Effector memory CD8-positive, alpha-beta T cell (primary cell): ENCODE data around the gene PPIL1.
A peak's percentile ranks its signal among the peaks of the same experiment; 100 is the strongest.

ENCODE experiments used
- ATAC-seq: fragments of 150-1000 bp; cut with Tn5 transposase; replicated peaks from 2 replicates; pipeline ENCODE4 v1.10.0; 2021; ENCODE audit warnings: mild to moderate bottlenecking, moderate library complexity
- DNase-seq, 3 experiments: peaks; one replicate each; pipeline ENCODE4 v3.0.0; 2021
- H3K27ac Mint-ChIP-seq, 2 donors: one replicate each; pipeline ENCODE4 v1.8.0; 2022; ENCODE audit warnings: mild to moderate bottlenecking in 2 of 2, mixed read lengths in 2 of 2, moderate library complexity in 2 of 2
- H3K27me3 Mint-ChIP-seq, 2 donors: one replicate each; pipeline ENCODE4 v1.8.0; 2022; ENCODE audit warnings: mixed read lengths in 2 of 2
- H3K36me3 Mint-ChIP-seq: one replicate; pipeline ENCODE4 v1.8.0; 2022; ENCODE audit warnings: mild to moderate bottlenecking, moderate library complexity, mixed read lengths; ENCODE audit not compliant: insufficient read depth
- H3K4me1 Mint-ChIP-seq, 2 donors: one replicate each; pipeline ENCODE4 v1.8.0; 2022; ENCODE audit warnings: low read depth in 2 of 2, mixed read lengths in 2 of 2
- H3K4me3 Mint-ChIP-seq, 2 donors: one replicate each; pipeline ENCODE4 v1.8.0; 2022; ENCODE audit warnings: mild to moderate bottlenecking in 2 of 2, mixed read lengths in 2 of 2, moderate library complexity in 2 of 2
- H3K9me3 Mint-ChIP-seq, 2 donors: one replicate each; pipeline ENCODE4 v1.8.0; 2022; ENCODE audit warnings: mixed read lengths in 2 of 2

Gene PPIL1

GRCh38 chr6:36884610-36885009 lies 10.0 kb upstream of the PPIL1 start:
- peaks cover 0 to 1% of the 10 kb centered on the region in 2 donors for H3K27me3 Mint-ChIP-seq
- ATAC-seq (no peak), DNase-seq (no peak)
- H3K9me3 Mint-ChIP-seq = no peaks in the 10 kb centered on the region
- H3K27ac Mint-ChIP-seq = peak overlapping the region in 1 of 2 donors; percentile 95
- no peak overlapping the region for H3K4me3 Mint-ChIP-seq
- H3K4me1 Mint-ChIP-seq = peaks cover 23 to 31% of the 10 kb centered on the region in 2 donors
- peaks cover 9% of the 10 kb centered on the region for H3K36me3 Mint-ChIP-seq

- Mint-ChIP-seq H3K4me1 (peaks cover 16 to 25% of the 10 kb centered on the region in 2 donors), H3K9me3 (no peaks in the 10 kb centered on the region), H3K27ac (peak overlapping the region; percentile 96), H3K27me3 (peaks cover 19 to 26% of the 10 kb centered on the region in 2 donors), H3K4me3 (peak overlapping the region; percentile 92 to 96), H3K36me3 (peaks cover 14% of the 10 kb centered on the region)
- DNase-seq (no peak), ATAC-seq (no peak)
Observed at GRCh38 chr6:36875250-36875633, 639 bp upstream of the PPIL1 start.

DNA sequence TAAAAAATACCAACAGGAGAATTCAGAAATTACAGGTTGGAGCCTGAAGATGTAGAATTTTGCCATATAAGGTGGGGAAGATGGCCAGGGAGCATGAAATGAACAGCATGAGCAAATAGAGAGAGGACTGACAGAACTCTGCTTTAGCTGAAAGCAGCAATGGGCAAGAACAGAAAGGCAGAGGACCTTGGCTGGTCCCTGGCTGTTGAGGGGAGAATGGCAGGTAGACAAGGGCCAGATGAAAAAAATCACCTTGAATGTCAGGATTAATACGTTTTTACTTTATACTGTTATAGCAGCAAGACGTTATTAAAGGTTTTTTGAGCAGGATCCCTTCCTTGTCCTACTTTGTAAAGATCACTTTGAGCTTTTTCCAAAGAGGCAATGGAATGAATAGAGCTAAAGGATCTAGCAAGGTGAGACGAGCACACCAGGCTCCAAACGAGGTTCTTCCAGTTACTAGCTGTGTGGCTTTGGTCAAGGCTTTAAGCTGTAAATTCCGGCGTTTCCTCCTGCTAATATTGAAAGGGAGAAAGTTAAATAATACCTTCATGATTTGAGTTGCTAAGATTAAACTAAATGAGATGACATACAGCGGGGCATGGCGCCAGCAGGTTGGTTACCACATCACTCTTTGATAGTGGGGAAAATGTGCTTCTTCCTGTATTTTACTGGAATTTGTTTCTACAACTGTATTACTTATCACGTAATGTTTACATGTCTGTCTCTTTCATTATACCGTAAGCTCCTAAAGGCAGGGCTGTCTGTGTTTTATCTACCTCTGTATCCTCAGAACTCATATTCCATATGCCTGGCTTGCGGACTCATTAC lies 776 bp downstream of the PPIL1 start:
- Mint-ChIP-seq H3K9me3 (no peaks in the 10 kb centered on the region), H3K27ac (peak overlapping the region; percentile 96), H3K4me3 (peak overlapping the region; percentile 92 to 96), H3K36me3 (peaks cover 19% of the 10 kb centered on the region), H3K4me1 (peaks cover 20 to 29% of the 10 kb centered on the region in 2 donors), H3K27me3 (peaks cover 12 to 17% of the 10 kb centered on the region in 2 donors)
- no peak for DNase-seq
- no peak for ATAC-seq

- Mint-ChIP-seq H3K27me3 (peaks cover 7 to 12% of the 10 kb centered on the region in 2 donors), H3K4me3 (peak overlapping the region; percentile 92 to 96), H3K27ac (peak overlapping the region; percentile 96), H3K9me3 (no peaks in the 10 kb centered on the region), H3K36me3 (peaks cover 26% of the 10 kb centered on the region), H3K4me1 (peaks cover 20 to 32% of the 10 kb centered on the region in 2 donors)
- ATAC-seq (no peak), DNase-seq (no peak)
Observed at GRCh38 chr6:36873115-36873514, 1.5 kb downstream of the PPIL1 start.

DNA sequence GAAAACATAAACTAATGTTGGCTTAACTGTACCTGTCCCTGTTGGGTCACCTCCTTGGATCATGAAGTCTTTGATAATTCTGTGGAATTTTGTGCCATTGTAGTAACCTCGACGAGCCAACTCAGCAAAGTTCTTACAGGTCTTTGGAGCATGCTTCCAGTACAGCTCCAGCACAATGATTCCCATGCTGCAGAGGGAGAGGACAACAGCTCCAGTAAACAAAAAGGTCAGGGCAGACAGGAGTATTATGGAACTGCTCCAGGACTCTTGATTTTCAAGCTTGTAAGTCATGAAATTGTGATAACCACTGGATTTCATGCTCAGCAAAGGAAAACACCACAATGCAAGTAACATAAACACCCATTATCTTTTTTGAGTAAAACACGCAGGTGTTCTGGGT lies 2.9 kb downstream of the PPIL1 start:
- H3K9me3 Mint-ChIP-seq = no peaks in the 10 kb centered on the region
- no peak overlapping the region for H3K4me3 Mint-ChIP-seq
- H3K27me3 Mint-ChIP-seq = no peaks in the 10 kb centered on the region
- no peak overlapping the region for H3K27ac Mint-ChIP-seq
- H3K4me1 Mint-ChIP-seq = peaks cover 27 to 41% of the 10 kb centered on the region in 2 donors
- ATAC-seq (no peak), DNase-seq (no peak)
- H3K36me3 Mint-ChIP-seq = peaks cover 39% of the 10 kb centered on the region

- Mint-ChIP-seq H3K9me3 (no peaks in the 10 kb centered on the region), H3K4me1 (peaks cover 29 to 49% of the 10 kb centered on the region in 2 donors), H3K36me3 (peaks cover 40% of the 10 kb centered on the region), H3K27me3 (no peaks in the 10 kb centered on the region), H3K27ac (peak overlapping the region in 1 of 2 donors; percentile 41), H3K4me3 (no peak overlapping the region)
- DNase-seq (no peak), ATAC-seq (no peak)
Observed at GRCh38 chr6:36867471-36868224, 7.0 kb downstream of the PPIL1 start.

GRCh38 chr6:36865835-36866234 lies 8.8 kb downstream of the PPIL1 start:
- DNase-seq = no peak
- Mint-ChIP-seq H3K27ac (peak overlapping the region in 1 of 2 donors; percentile 70), H3K4me3 (no peak overlapping the region), H3K9me3 (no peaks in the 10 kb centered on the region), H3K27me3 (no peaks in the 10 kb centered on the region), H3K36me3 (peaks cover 35% of the 10 kb centered on the region), H3K4me1 (peaks cover 26 to 50% of the 10 kb centered on the region in 2 donors)
- no peak for ATAC-seq

- Mint-ChIP-seq H3K4me1 (peaks cover 21 to 43% of the 10 kb centered on the region in 2 donors), H3K27me3 (no peaks in the 10 kb centered on the region), H3K27ac (peak overlapping the region in 1 of 2 donors; percentile 33), H3K36me3 (peaks cover 27% of the 10 kb centered on the region), H3K4me3 (no peak overlapping the region), H3K9me3 (no peaks in the 10 kb centered on the region)
- ATAC-seq = no peak
- no peak for DNase-seq
Observed at GRCh38 chr6:36863670-36864540, 10.7 kb downstream of the PPIL1 start.

DNA sequence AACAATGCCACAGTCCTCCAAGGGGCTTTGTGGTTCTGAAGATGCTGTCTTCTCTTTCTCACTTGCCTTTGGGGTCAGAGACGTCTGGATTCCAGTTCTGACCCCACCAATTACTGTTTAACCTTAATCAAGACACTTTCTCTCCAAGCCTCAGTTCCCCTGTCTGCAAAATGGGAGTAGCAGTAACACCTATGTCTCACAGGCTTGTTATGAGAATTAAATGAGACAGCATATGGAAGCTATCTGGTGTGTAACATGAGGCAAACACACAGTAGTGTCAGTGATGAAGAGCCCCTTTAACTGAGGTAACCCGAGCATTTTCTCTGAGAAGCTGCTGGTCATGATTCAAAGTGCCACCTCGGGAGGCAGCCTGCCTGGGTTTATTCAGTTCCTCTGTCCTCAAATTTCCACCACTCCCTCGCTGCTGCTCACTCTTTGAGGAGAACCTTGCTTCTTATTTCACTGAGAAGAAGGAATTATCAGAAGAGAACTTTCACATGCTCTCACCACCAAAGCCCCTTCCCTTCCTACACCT lies 11.7 kb downstream of the PPIL1 start:
- Mint-ChIP-seq H3K27me3 (no peaks in the 10 kb centered on the region), H3K9me3 (no peaks in the 10 kb centered on the region), H3K27ac (no peak overlapping the region), H3K4me3 (no peak overlapping the region), H3K4me1 (peaks cover 26 to 38% of the 10 kb centered on the region in 2 donors), H3K36me3 (peaks cover 19% of the 10 kb centered on the region)
- ATAC-seq (no peak), DNase-seq (no peak)

DNA sequence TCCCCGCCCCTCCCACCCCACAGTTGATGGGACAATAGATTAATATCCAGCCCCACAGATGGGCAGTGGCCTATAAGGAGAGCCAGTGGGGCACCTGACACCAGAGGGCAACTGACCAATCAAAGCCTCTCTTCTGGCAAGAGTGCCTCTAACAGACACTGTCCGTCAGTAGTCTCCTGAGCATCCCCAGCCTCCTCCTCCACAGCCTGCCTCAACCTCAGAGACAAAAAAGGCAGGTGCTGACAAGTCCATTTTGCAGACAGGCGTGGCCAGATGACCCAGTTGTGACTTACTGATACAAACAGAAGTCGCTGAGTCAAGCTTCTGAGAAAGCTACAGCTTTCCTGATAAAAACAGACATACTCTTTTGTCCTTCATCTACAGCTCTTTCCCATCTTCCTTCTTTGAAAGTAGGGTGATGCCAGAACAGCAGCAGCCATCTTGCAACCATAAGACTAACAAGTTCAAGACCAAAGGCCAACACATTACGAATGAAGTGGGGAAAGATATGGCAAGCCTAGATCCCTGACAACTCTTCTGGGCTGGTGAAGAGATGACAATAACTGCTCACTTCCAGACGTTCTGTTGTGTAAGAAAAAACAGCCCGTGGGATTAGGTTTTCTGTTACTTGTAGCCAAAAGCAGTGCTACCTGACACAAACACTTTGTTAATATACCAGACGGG lies 12.3 kb downstream of the PPIL1 start:
- no peak for DNase-seq
- no peak for ATAC-seq
- Mint-ChIP-seq H3K27ac (no peak overlapping the region), H3K36me3 (peaks cover 17% of the 10 kb centered on the region), H3K4me3 (no peak overlapping the region), H3K9me3 (no peaks in the 10 kb centered on the region), H3K27me3 (no peaks in the 10 kb centered on the region), H3K4me1 (peaks cover 21 to 32% of the 10 kb centered on the region in 2 donors)

GRCh38 chr6:36860126-36860525 lies 14.5 kb downstream of the PPIL1 start:
- peaks cover 16% of the 10 kb centered on the region for H3K36me3 Mint-ChIP-seq
- no peak overlapping the region for H3K27ac Mint-ChIP-seq
- peaks cover 16 to 17% of the 10 kb centered on the region in 2 donors for H3K4me1 Mint-ChIP-seq
- H3K4me3 Mint-ChIP-seq = no peak overlapping the region
- no peaks in the 10 kb centered on the region for H3K27me3 Mint-ChIP-seq
- no peak for DNase-seq
- no peaks in the 10 kb centered on the region for H3K9me3 Mint-ChIP-seq
- no peak for ATAC-seq

GRCh38 chr6:36858407-36858981 lies 16.1 kb downstream of the PPIL1 start:
- H3K36me3 Mint-ChIP-seq = peaks cover 15% of the 10 kb centered on the region
- H3K9me3 Mint-ChIP-seq = no peaks in the 10 kb centered on the region
- no peak overlapping the region for H3K4me3 Mint-ChIP-seq
- H3K27ac Mint-ChIP-seq = peak overlapping the region in 1 of 2 donors; percentile 11
- no peaks in the 10 kb centered on the region for H3K27me3 Mint-ChIP-seq
- H3K4me1 Mint-ChIP-seq = peaks cover 7 to 8% of the 10 kb centered on the region in 2 donors
- DNase-seq (no peak), ATAC-seq (no peak)
